Testis (tissue), 2 donors: ENCODE results near the gene ANKRD28.

Source experiments
- CTCF ChIP-seq, 3 experiments: fragments of 450-650 bp in 2 of 3; fragments of 200-600 bp in 1 of 3; sonication (generic) in 1 of 3; IDR thresholded peaks; one replicate each; pipeline ENCODE4 v1.5.1; 2016 to 2019; ENCODE audit warnings: antibody characterized with exemption in 3 of 3, mild to moderate bottlenecking in 2 of 3, moderate library complexity in 1 of 3
- POLR2A ChIP-seq: fragments of 450-650 bp; IDR thresholded peaks from one replicate; pipeline ENCODE4 v1.6.1; 2017; ENCODE audit warnings: antibody characterized with exemption, mild to moderate bottlenecking, moderate library complexity

GRCh38 chr3:15683253-15683652 is 114.5 kb downstream of the ANKRD28 start:
- TF ChIP-seq CTCF (IDR thresholded peaks at IDR 0.05) (no peak), POLR2A (no peak)
